ENCODE results near the gene MGAM2.
"Not testable (repeated sequence)": the region's sequence is repeated elsewhere in the genome, so short reads cannot be mapped to it uniquely, and the experiment has no call there.

MGAM2 gene

GRCh38 chr7:142088022-142088714 is 23.4 kb upstream of the MGAM2 start:
- H3K4me3 ChIP-seq (ENCODE audit: low read depth, low read length) = no peak overlapping the region
- in situ Hi-C loops (cut with HindIII; ENCODE audit: low sequenced_read_pairs) = no loop called here
- TF ChIP-seq CTCF (IDR thresholded peaks at IDR 0.05; ENCODE audit: low read depth, low read length, missing control alignments) = no peak
- no peak for DNase-seq (ENCODE audit: low read depth)

- in situ Hi-C loops (cut with HindIII; ENCODE audit: low sequenced_read_pairs) = no loop called here
Measured at GRCh38 chr7:142089035-142089434, 22.5 kb upstream of the MGAM2 start.

GRCh38 chr7:142091961-142092360 is 19.6 kb upstream of the MGAM2 start:
- in situ Hi-C loops (cut with HindIII; ENCODE audit: low sequenced_read_pairs) = no loop called here
- no peak for TF ChIP-seq CTCF (IDR thresholded peaks at IDR 0.05; ENCODE audit: low read depth, low read length, missing control alignments)
- DNase-seq (ENCODE audit: low read depth) = no peak
- H3K4me3 ChIP-seq (ENCODE audit: low read depth, low read length) = no peak overlapping the region

More at GRCh38 chr7:142089035-142089434, 22.5 kb upstream of the MGAM2 start:
- H3K4me3 ChIP-seq (ENCODE audit: low read depth, low read length) = no peak overlapping the region
- no peak for TF ChIP-seq CTCF (IDR thresholded peaks at IDR 0.05; ENCODE audit: low read depth, low read length, missing control alignments)
- no peak for DNase-seq (ENCODE audit: low read depth)

- in situ Hi-C loops (cut with HindIII; ENCODE audit: low sequenced_read_pairs) = no loop called here
- DNase-seq (ENCODE audit: low read depth) = no peak
- TF ChIP-seq CTCF (IDR thresholded peaks at IDR 0.05; ENCODE audit: low read depth, low read length, missing control alignments) = no peak
- H3K4me3 ChIP-seq (ENCODE audit: low read depth, low read length) = no peak overlapping the region
Measured at GRCh38 chr7:142094861-142095260, 16.7 kb upstream of the MGAM2 start.

- H3K4me3 ChIP-seq (ENCODE audit: low read depth, low read length) = no peak overlapping the region
- no peak for DNase-seq (ENCODE audit: low read depth)
- no peak for TF ChIP-seq CTCF (IDR thresholded peaks at IDR 0.05; ENCODE audit: low read depth, low read length, missing control alignments)
- in situ Hi-C loops (cut with HindIII; ENCODE audit: low sequenced_read_pairs) = no loop called here
Measured at GRCh38 chr7:142097571-142097970, 13.9 kb upstream of the MGAM2 start.

- in situ Hi-C loops (cut with HindIII; ENCODE audit: low sequenced_read_pairs) = no loop called here
- no peak overlapping the region for H3K4me3 ChIP-seq (ENCODE audit: low read depth, low read length)
- no peak for DNase-seq (ENCODE audit: low read depth)
- no peak for TF ChIP-seq CTCF (IDR thresholded peaks at IDR 0.05; ENCODE audit: low read depth, low read length, missing control alignments)
Measured at GRCh38 chr7:142098004-142098403, 13.5 kb upstream of the MGAM2 start.

- in situ Hi-C loops (cut with HindIII; ENCODE audit: low sequenced_read_pairs); H3K4me3 ChIP-seq (ENCODE audit: low read depth, low read length); DNase-seq (ENCODE audit: low read depth): not testable (repeated sequence)
Measured at GRCh38 chr7:142099347-142099746, 12.2 kb upstream of the MGAM2 start.
